Measurements from ENCODE around the gene LCE5A. TPM values are rescaled to one million over a fixed set of nuclear protein-coding genes. Genes with fewer than 3 reads are reported as not detected.

The LCE5A gene
- total RNA-seq, 1 experiment from 2014 or later, result not detected

DNA sequence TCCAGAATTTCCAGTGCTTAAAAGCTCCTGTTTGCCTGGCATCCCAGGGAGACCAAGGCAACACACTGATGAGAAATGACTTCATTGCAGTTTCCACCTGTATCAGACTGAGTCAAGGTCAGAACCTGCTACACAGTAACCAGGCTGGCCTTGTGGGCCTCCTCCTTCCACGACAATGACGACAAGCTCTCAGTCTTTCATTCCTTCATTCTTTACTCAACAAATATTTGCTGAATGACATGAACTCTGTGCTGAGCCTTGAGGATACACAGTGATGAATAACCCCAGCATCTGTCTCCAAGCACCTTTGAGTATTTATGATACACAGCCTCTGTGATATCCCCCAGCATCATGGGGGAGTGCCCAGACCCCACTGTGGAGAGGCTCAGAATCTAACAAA is 8.9 kb upstream of the LCE5A start:
- Histone ChIP-seq H3K27ac (ENCODE audit: low read length) (no peak overlapping the region), H3K4me1 (ENCODE audit: control insufficient read depth, insufficient read depth, low read length) (no peaks in the 10 kb centered on the region), H3K36me3 (ENCODE audit: control insufficient read depth, insufficient read depth, low read length) (no peaks in the 10 kb centered on the region), H3K4me3 (ENCODE audit: low read depth in 2 of 2, low read length in 2 of 2) (no peak overlapping the region), H3K9me3 (ENCODE audit: control insufficient read depth, insufficient read depth, low read depth, low read length) (no peaks in the 10 kb centered on the region), H3K27me3 (ENCODE audit: control insufficient read depth, insufficient read depth, low read length) (no peaks in the 10 kb centered on the region)
- DNase-seq (ENCODE audit: low read depth, low spot score) (no peak), ATAC-seq (no peak)
- in situ Hi-C loops (cut with HindIII; ENCODE audit: low pct_unique_long_range_greater_than_20kb, low sequenced_read_pairs) (no loop called here), intact Hi-C loops (cut with micrococcal nuclease; ENCODE audit: unreplicated experiment) (no loop called here)
- no TSS peak for BruUV-seq (replicated peaks)
- TF ChIP-seq, protein P1, sequence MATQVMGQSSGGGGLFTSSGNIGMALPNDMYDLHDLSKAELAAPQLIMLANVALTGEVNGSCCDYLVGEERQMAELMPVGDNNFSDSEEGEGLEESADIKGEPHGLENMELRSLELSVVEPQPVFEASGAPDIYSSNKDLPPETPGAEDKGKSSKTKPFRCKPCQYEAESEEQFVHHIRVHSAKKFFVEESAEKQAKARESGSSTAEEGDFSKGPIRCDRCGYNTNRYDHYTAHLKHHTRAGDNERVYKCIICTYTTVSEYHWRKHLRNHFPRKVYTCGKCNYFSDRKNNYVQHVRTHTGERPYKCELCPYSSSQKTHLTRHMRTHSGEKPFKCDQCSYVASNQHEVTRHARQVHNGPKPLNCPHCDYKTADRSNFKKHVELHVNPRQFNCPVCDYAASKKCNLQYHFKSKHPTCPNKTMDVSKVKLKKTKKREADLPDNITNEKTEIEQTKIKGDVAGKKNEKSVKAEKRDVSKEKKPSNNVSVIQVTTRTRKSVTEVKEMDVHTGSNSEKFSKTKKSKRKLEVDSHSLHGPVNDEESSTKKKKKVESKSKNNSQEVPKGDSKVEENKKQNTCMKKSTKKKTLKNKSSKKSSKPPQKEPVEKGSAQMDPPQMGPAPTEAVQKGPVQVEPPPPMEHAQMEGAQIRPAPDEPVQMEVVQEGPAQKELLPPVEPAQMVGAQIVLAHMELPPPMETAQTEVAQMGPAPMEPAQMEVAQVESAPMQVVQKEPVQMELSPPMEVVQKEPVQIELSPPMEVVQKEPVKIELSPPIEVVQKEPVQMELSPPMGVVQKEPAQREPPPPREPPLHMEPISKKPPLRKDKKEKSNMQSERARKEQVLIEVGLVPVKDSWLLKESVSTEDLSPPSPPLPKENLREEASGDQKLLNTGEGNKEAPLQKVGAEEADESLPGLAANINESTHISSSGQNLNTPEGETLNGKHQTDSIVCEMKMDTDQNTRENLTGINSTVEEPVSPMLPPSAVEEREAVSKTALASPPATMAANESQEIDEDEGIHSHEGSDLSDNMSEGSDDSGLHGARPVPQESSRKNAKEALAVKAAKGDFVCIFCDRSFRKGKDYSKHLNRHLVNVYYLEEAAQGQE (IDR thresholded peaks at IDR 0.05; ENCODE audit: insufficient read depth in 1 of 2, low read depth in 2 of 2, low read length in 1 of 2), result no peak
- TF ChIP-seq CTCF (IDR thresholded peaks at IDR 0.05), result no peak
- no peak for TF ChIP-seq POLR2AphosphoS5 (IDR thresholded peaks at IDR 0.05; ENCODE audit: low read depth, low read length)
- TF ChIP-seq TCF7L2 (IDR thresholded peaks at IDR 0.05; ENCODE audit: low read depth, low read length), result no peak
- ChIA-PET POLR2A (no interaction called here), CTCF (no interaction called here)

- DNase-seq (ENCODE audit: low read depth, low spot score), result no peak
Observed at GRCh38 chr1:152502496-152503180, 8.0 kb upstream of the LCE5A start.

More at GRCh38 chr1:152502496-152503180, 8.0 kb upstream of the LCE5A start:
- ChIA-PET POLR2A (no interaction called here), CTCF (no interaction called here)
- no TSS peak for BruUV-seq (replicated peaks)
- in situ Hi-C loops (cut with HindIII; ENCODE audit: low pct_unique_long_range_greater_than_20kb, low sequenced_read_pairs) (no loop called here), intact Hi-C loops (cut with micrococcal nuclease; ENCODE audit: unreplicated experiment) (no loop called here)
- no peak overlapping the region for H3K4me3 ChIP-seq (ENCODE audit: low read depth in 2 of 2, low read length in 2 of 2)
- no peaks in the 10 kb centered on the region for H3K4me1 ChIP-seq (ENCODE audit: control insufficient read depth, insufficient read depth, low read length)
- no peak for ATAC-seq
- no peak overlapping the region for H3K27ac ChIP-seq (ENCODE audit: low read length)
- H3K27me3 ChIP-seq (ENCODE audit: control insufficient read depth, insufficient read depth, low read length), result no peaks in the 10 kb centered on the region
- no peaks in the 10 kb centered on the region for H3K36me3 ChIP-seq (ENCODE audit: control insufficient read depth, insufficient read depth, low read length)
- H3K9me3 ChIP-seq (ENCODE audit: control insufficient read depth, insufficient read depth, low read depth, low read length), result no peaks in the 10 kb centered on the region
- TF ChIP-seq TCF7L2 (IDR thresholded peaks at IDR 0.05; ENCODE audit: low read depth, low read length) (no peak), CTCF (IDR thresholded peaks at IDR 0.05) (no peak), POLR2AphosphoS5 (IDR thresholded peaks at IDR 0.05; ENCODE audit: low read depth, low read length) (no peak), SIN3A (IDR thresholded peaks at IDR 0.05; ENCODE audit: borderline replicate concordance, insufficient read depth, low read depth, low read length) (no peak)
- TF ChIP-seq, protein P1 (IDR thresholded peaks at IDR 0.05; ENCODE audit: insufficient read depth in 1 of 2, low read depth in 2 of 2, low read length in 1 of 2), result no peak
